GM12878 (cell line): Measurements from ENCODE around the gene JAG2. TPM values are rescaled to one million over a fixed set of nuclear protein-coding genes. Genes with fewer than 3 reads are reported as not detected.

Source experiments
- ATAC-seq: fragments of 200-7000 bp; cut with Tn5 transposase; 3 replicates; pipeline ENCODE4 v1.9.1; 2020; ENCODE audit warnings: mild to moderate bottlenecking, moderate library complexity
- BruUV-seq: library from RNA; stranded (reverse); fragments of 400-500 nt; replicated peaks from 2 replicates; lab custom pipeline; 2021; lab: Mats Ljungman, UMichigan
- CTCF ChIA-PET: fragments of 300-600 bp; sonication (Branson Sonifier 250); formaldehyde crosslinking; extraction: SDS; loops from one replicate; lab custom pipeline; 2021; ENCODE audit warnings: inconsistent platforms; lab: Yijun Ruan, JAX
- POLR2A ChIA-PET: fragments of 350-600 bp; formaldehyde crosslinking; extraction: SDS; loops from one replicate; lab custom pipeline; 2021; ENCODE audit warnings: inconsistent platforms; lab: Charles Lee
- RAD21 ChIA-PET: fragments of 300-600 bp; sonication (Branson Sonifier 250); formaldehyde crosslinking; loops from one replicate; lab custom pipeline; 2023; ENCODE audit warnings: antibody characterized with exemption; ENCODE audit not compliant: unreplicated experiment; lab: Charles Lee
- SMC1A ChIA-PET: fragments of 300-600 bp; sonication (Branson Sonifier 250); formaldehyde crosslinking; loops from one replicate; lab custom pipeline; 2023; ENCODE audit not compliant: unreplicated experiment, uncharacterized antibody; lab: Charles Lee
- DNase-seq: peaks from one replicate; pipeline ENCODE4 v3.0.0-alpha.2; 2011; ENCODE audit warnings: low read depth, low spot score
- FAIRE-seq: peaks from 3 replicates; lab custom pipeline; 2011; peaks lifted over from hg19 to GRCh38; lab: Jason Lieb, UNC
- H2AFZ ChIP-seq: 2 replicates; pipeline ENCODE4 v1.6.0; 2011; ENCODE audit warnings: low read depth, low read length, control low read depth; ENCODE audit not compliant: control insufficient read depth
- H3K27ac ChIP-seq: 2 replicates; pipeline ENCODE4 v1.5.1; 2011; ENCODE audit warnings: control low read depth; ENCODE audit not compliant: control insufficient read depth, insufficient read depth
- H3K27me3 ChIP-seq, 2 experiments: replicated peaks in 1 of 2; 2 replicates each; pipeline versions ENCODE4 v1.6.0 to v1.6.1; 2011; ENCODE audit warnings: low read length in 1 of 2; ENCODE audit not compliant: control insufficient read depth in 2 of 2, insufficient read depth in 2 of 2
- H3K36me3 ChIP-seq, 2 experiments: 2 replicates each; pipeline ENCODE4 v1.5.1; 2011; ENCODE audit warnings: low read length in 1 of 2; ENCODE audit not compliant: control insufficient read depth in 2 of 2, insufficient read depth in 2 of 2
- H3K4me1 ChIP-seq: 2 replicates; pipeline ENCODE4 v1.6.1; 2011; ENCODE audit warnings: mild to moderate bottlenecking, low read length, moderate library complexity, mixed read lengths; ENCODE audit not compliant: control insufficient read depth, insufficient read depth
- H3K4me2 ChIP-seq: 2 replicates; pipeline ENCODE4 v1.6.0; 2011; ENCODE audit warnings: control low read depth; ENCODE audit not compliant: control insufficient read depth, insufficient read depth
- H3K4me3 ChIP-seq: fragments of 200-600 bp; sonication (generic); 2 replicates; pipeline ENCODE4 v1.5.1; 2016
- H3K79me2 ChIP-seq: 2 replicates; pipeline ENCODE4 v1.6.0; 2011; ENCODE audit warnings: low read length; ENCODE audit not compliant: control insufficient read depth, insufficient read depth
- H3K9ac ChIP-seq: 2 replicates; pipeline ENCODE4 v1.8.0; 2011; ENCODE audit warnings: low read length, control low read depth, mixed read lengths; ENCODE audit not compliant: control insufficient read depth, insufficient read depth
- H3K9me3 ChIP-seq: replicated peaks from 3 replicates; pipeline ENCODE4 v1.5.1; 2011; ENCODE audit warnings: mild to moderate bottlenecking, low read length; ENCODE audit not compliant: control insufficient read depth, insufficient read depth
- H4K20me1 ChIP-seq: 2 replicates; pipeline ENCODE4 v1.6.0; 2011; ENCODE audit not compliant: control insufficient read depth, insufficient read depth
- CBFB ChIP-seq: IDR thresholded peaks from 2 replicates; pipeline ENCODE4 v1.6.1; 2016; ENCODE audit warnings: antibody characterized with exemption, low read depth
- CREB1 ChIP-seq: IDR thresholded peaks from 2 replicates; pipeline ENCODE4 v1.6.1; 2012; ENCODE audit warnings: low read depth, mild to moderate bottlenecking, inconsistent platforms
- ETV6 ChIP-seq, 2 experiments: fragments of 450-650 bp in 1 of 2; IDR thresholded peaks in 1 of 2; conservative IDR thresholded peaks in 1 of 2; 2 replicates each; pipeline ENCODE4 v1.6.1; 2014; ENCODE audit warnings: antibody characterized with exemption in 1 of 2, borderline replicate concordance in 1 of 2, low read depth in 1 of 2, mild to moderate bottlenecking in 1 of 2, moderate library complexity in 1 of 2
- FOXK2 ChIP-seq: fragments of 450-650 bp; IDR thresholded peaks from 2 replicates; pipeline ENCODE4 v1.6.1; 2017; ENCODE audit warnings: mild to moderate bottlenecking, moderate library complexity
- IKZF1 ChIP-seq: fragments of 450-650 bp; conservative IDR thresholded peaks from 2 replicates; pipeline ENCODE4 v1.6.1; 2017; ENCODE audit warnings: antibody characterized with exemption, mild to moderate bottlenecking
- MLLT1 ChIP-seq: fragments of 450-650 bp; IDR thresholded peaks from 2 replicates; pipeline ENCODE4 v1.6.1; 2016; ENCODE audit warnings: mild to moderate bottlenecking
- RELA ChIP-seq: fragments of 450-650 bp; IDR thresholded peaks from 2 replicates; pipeline ENCODE4 v1.8.0; 2014; ENCODE audit warnings: borderline replicate concordance; ENCODE audit not compliant: partially characterized antibody
- RFX5 ChIP-seq: IDR thresholded peaks from 2 replicates; pipeline ENCODE4 v1.6.1; 2011; ENCODE audit warnings: low read depth, low read length, improper control_type of control experiment
- SMARCA5 ChIP-seq: fragments of 450-650 bp; IDR thresholded peaks from 2 replicates; pipeline ENCODE4 v1.6.1; 2017; ENCODE audit warnings: mild to moderate bottlenecking
- SP1 ChIP-seq: IDR thresholded peaks from one replicate; pipeline ENCODE4 v1.6.1; 2011; ENCODE audit warnings: low read depth, low read length
- ZBTB11 ChIP-seq: fragments of 450-650 bp; formaldehyde crosslinking; IDR thresholded peaks from 2 replicates; pipeline ENCODE4 v1.5.0; 2022; ENCODE audit warnings: mild to moderate bottlenecking, missing genetic modification characterization
- ZNF217 ChIP-seq: fragments of 450-650 bp; IDR thresholded peaks from 2 replicates; pipeline ENCODE4 v1.6.1; 2017; ENCODE audit warnings: antibody characterized with exemption, mild to moderate bottlenecking
- ZNF622 ChIP-seq: fragments of 450-650 bp; IDR thresholded peaks from 2 replicates; pipeline ENCODE4 v1.6.1; 2017; ENCODE audit warnings: mild to moderate bottlenecking, inconsistent platforms
- ZZZ3 ChIP-seq: IDR thresholded peaks from 2 replicates; pipeline ENCODE4 v1.6.1; 2011; ENCODE audit warnings: low read depth; ENCODE audit not compliant: control insufficient read depth, insufficient read length
- WGBS: methylation state at CpG from one replicate; pipeline ENCODE4 v1.1.6; 2016; ENCODE audit warnings: low lambda C conversion rate; ENCODE audit not compliant: insufficient replicate concordance, insufficient coverage; ENCODE audit errors: missing lambda C conversion rate; 5-methylcytosine and 5-hydroxymethylcytosine counted together
- in situ Hi-C: fragments of 300-500 bp; cut with MboI; formaldehyde crosslinking; loops from 9 replicates; pipeline ENCODE4 v1.14.3; 2018; ENCODE audit warnings: mixed read lengths
- intact Hi-C: fragments of 100-400 bp; cut with micrococcal nuclease; formaldehyde crosslinking; loops from one replicate; pipeline ENCODE4 v1.14.2; 2022; ENCODE audit not compliant: unreplicated experiment
- polyA plus RNA-seq, 11 experiments: library from polyadenylated mRNA; depleted of rRNA in 4 of 11; unstranded in 6 of 11; stranded (reverse) in 5 of 11; fragments of >200 nt; fragmentation: Nextera tagmentation in 4 of 11; fragmentation: Illumina TruSeq in 1 of 11; extraction: Ambion mirVana in 4 of 11; extraction: Trizol in 1 of 11; gene quantifications; 1 replicate in 1 of 11; 2 replicates in 10 of 11; pipeline versions ENCODE4 v1.2.1 to v1.2.3, GENCODE V29; 2011 to 2016; ENCODE audit warnings: inconsistent platforms in 2 of 11, missing spikeins in 2 of 11, low read depth in 1 of 11
- total RNA-seq, 4 experiments: library from RNA; depleted of rRNA in 3 of 4; stranded (reverse); fragments of >200 nt in 3 of 4; fragmentation: Illumina TruSeq in 1 of 4; extraction: Trizol in 1 of 4; gene quantifications; 2 replicates each; pipeline versions ENCODE4 v1.2.1 to v1.2.3, GENCODE V29; 2013 to 2021
- TF ChIP-seq, protein P1 (sequence below): fragments of 450-650 bp; formaldehyde crosslinking; IDR thresholded peaks from 2 replicates; pipeline ENCODE4 v1.4.0; 2022; ENCODE audit warnings: mild to moderate bottlenecking, moderate library complexity

The JAG2 gene
- total and polyA plus RNA-seq, 10 of the 15 experiments (the other 5 are each of a cell fraction or from before 2014, with no cell fraction given), result 0.04 to 0.14 (median 0.06) TPM; not detected in 5

- no peak for TF ChIP-seq ZBTB11 (CRISPR knock-in tag)
Measured at GRCh38 chr14:105140581-105140980, 28.0 kb downstream of the JAG2 start (continued).

GRCh38 chr14:105139831-105140239 lies 28.7 kb downstream of the JAG2 start:
- Histone ChIP-seq H3K27ac (no peak overlapping the region), H3K4me3 (no peak overlapping the region), H4K20me1 (no peaks in the 10 kb centered on the region), H2AFZ (no peak overlapping the region), H3K79me2 (no peaks in the 10 kb centered on the region), H3K9me3 (peaks cover 8% of the 10 kb centered on the region; the same call in 1 of the 3 replicates), H3K27me3 (no peaks in the 10 kb centered on the region), H3K4me1 (no peaks in the 10 kb centered on the region), H3K4me2 (no peak overlapping the region), H3K36me3 (no peaks in the 10 kb centered on the region), H3K9ac (no peak overlapping the region)
- DNase-seq, result no peak
- no peak for FAIRE-seq
- TF ChIP-seq MLLT1 (no peak), SP1 (no peak), ZZZ3 (no peak), ZNF217 (no peak), IKZF1 (no peak), RELA (no peak), SMARCA5 (no peak), ETV6 (conservative IDR thresholded peaks at IDR 0.05 in 1 of 2, IDR thresholded peaks at IDR 0.05 in 1 of 2; ENCODE audit: borderline replicate concordance in 1 of 2, low read depth in 1 of 2) (no peak), CREB1 (no peak), FOXK2 (no peak), CBFB (no peak), ZNF622 (no peak), RFX5 (no peak)
- TF ChIP-seq, protein P1, sequence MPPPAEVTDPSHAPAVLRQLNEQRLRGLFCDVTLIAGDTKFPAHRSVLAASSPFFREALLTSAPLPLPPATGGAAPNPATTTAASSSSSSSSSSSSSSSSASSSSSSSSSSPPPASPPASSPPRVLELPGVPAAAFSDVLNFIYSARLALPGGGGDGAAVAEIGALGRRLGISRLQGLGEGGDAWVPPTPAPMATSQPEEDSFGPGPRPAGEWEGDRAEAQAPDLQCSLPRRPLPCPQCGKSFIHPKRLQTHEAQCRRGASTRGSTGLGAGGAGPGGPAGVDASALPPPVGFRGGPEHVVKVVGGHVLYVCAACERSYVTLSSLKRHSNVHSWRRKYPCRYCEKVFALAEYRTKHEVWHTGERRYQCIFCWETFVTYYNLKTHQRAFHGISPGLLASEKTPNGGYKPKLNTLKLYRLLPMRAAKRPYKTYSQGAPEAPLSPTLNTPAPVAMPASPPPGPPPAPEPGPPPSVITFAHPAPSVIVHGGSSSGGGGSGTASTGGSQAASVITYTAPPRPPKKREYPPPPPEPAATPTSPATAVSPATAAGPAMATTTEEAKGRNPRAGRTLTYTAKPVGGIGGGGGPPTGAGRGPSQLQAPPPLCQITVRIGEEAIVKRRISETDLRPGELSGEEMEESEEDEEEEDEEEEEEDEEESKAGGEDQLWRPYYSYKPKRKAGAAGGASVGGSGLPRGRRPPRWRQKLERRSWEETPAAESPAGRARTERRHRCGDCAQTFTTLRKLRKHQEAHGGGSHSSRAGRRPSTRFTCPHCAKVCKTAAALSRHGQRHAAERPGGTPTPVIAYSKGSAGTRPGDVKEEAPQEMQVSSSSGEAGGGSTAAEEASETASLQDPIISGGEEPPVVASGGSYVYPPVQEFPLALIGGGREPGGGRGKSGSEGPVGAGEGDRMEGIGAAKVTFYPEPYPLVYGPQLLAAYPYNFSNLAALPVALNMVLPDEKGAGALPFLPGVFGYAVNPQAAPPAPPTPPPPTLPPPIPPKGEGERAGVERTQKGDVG (CRISPR knock-in tag), result no peak
- WGBS, result 69% methylated on average over 5 of the region's 5 CpGs
- no TSS peak for BruUV-seq
- intact Hi-C loops, result no loop called here
- in situ Hi-C loops, result no loop called here
- ChIA-PET RAD21 (no interaction called here), SMC1A (no interaction called here), POLR2A (no interaction called here), CTCF (no interaction called here)
- ATAC-seq, result no peak
